Endothelial cell of umbilical vein (primary cell): ENCODE results near the gene SYNGR3. TPM values are rescaled to one million over a fixed set of nuclear protein-coding genes. Genes with fewer than 3 reads are reported as not detected.

Experiments used
- BruUV-seq: library from RNA; stranded (reverse); fragments of 400-500 nt; replicated peaks from 2 replicates; lab custom pipeline; 2021; lab: Mats Ljungman, UMichigan
- CTCF ChIA-PET: fragments of 300-600, 350-600 bp; sonication (Branson Sonifier 250); formaldehyde crosslinking; loops from one replicate; lab custom pipeline; 2021; ENCODE audit warnings: antibody characterized with exemption, inconsistent platforms; lab: Charles Lee
- POLR2A ChIA-PET: fragments of 300-600, 350-600 bp; sonication (Branson Sonifier 250); formaldehyde crosslinking; loops from one replicate; lab custom pipeline; 2021; ENCODE audit warnings: antibody characterized with exemption, inconsistent platforms; lab: Charles Lee
- DNase-seq: peaks from one replicate; pipeline ENCODE4 v3.0.0-alpha.2; 2011; ENCODE audit warnings: low read depth, low spot score
- FAIRE-seq: peaks from 2 replicates; lab custom pipeline; 2011; peaks lifted over from hg19 to GRCh38; lab: Jason Lieb, UNC
- H2AFZ ChIP-seq: 2 replicates; pipeline ENCODE4 v1.6.0; 2012; ENCODE audit warnings: low read depth, low read length, control low read depth, inconsistent platforms
- H3K27ac ChIP-seq: 2 replicates; pipeline ENCODE4 v1.5.1; 2011; ENCODE audit warnings: low read depth, mild to moderate bottlenecking, control low read depth, low read length, moderate library complexity; ENCODE audit not compliant: insufficient read depth
- H3K27me3 ChIP-seq, 2 experiments: 2 replicates each; pipeline versions ENCODE4 v1.6.0 to v1.6.1; 2011; ENCODE audit warnings: low read length in 2 of 2, mixed read lengths in 1 of 2; ENCODE audit not compliant: control insufficient read depth in 2 of 2, insufficient read depth in 2 of 2
- H3K36me3 ChIP-seq, 2 experiments: 2 replicates in 1 of 2; 3 replicates in 1 of 2; pipeline ENCODE4 v1.5.1; 2011; ENCODE audit warnings: low read length in 2 of 2, mild to moderate bottlenecking in 1 of 2, moderate library complexity in 1 of 2; ENCODE audit not compliant: control insufficient read depth in 2 of 2, insufficient read depth in 2 of 2; ENCODE audit errors: extremely low read depth in 1 of 2
- H3K4me1 ChIP-seq: 3 replicates; pipeline ENCODE4 v1.5.1; 2011; ENCODE audit warnings: mild to moderate bottlenecking, low read length; ENCODE audit not compliant: control insufficient read depth, insufficient read depth; ENCODE audit errors: extremely low read depth
- H3K4me2 ChIP-seq: 2 replicates; pipeline ENCODE4 v1.6.1; 2011; ENCODE audit warnings: low read length, control low read depth, mixed read lengths; ENCODE audit not compliant: insufficient read depth
- H3K4me3 ChIP-seq, 3 experiments: fragments of 200-600 bp in 1 of 3; sonication (generic), shearing (Covaris generic) in 1 of 3; replicated peaks in 1 of 3; 2 replicates each; pipeline ENCODE4 v1.5.1; 2011 to 2016; ENCODE audit warnings: control low read depth in 3 of 3, low read length in 3 of 3, mild to moderate bottlenecking in 2 of 3, inconsistent platforms in 1 of 3, low read depth in 1 of 3, moderate library complexity in 1 of 3; ENCODE audit not compliant: insufficient read depth in 1 of 3
- H3K79me2 ChIP-seq: 2 replicates; pipeline ENCODE4 v1.6.0; 2012; ENCODE audit warnings: low read length, inconsistent platforms; ENCODE audit not compliant: control insufficient read depth, insufficient read depth
- H3K9ac ChIP-seq: replicated peaks from 2 replicates; pipeline ENCODE3; 2011; ENCODE audit warnings: low read length, control low read depth; ENCODE audit not compliant: insufficient read depth; ENCODE audit errors: extremely low read depth
- H3K9me1 ChIP-seq: replicated peaks from 3 replicates; pipeline ENCODE4 v1.6.0; 2011; ENCODE audit warnings: mild to moderate bottlenecking, low read length; ENCODE audit not compliant: control insufficient read depth, insufficient read depth; ENCODE audit errors: extremely low read depth
- H3K9me3 ChIP-seq: replicated peaks from 2 replicates; pipeline ENCODE4 v1.5.1; 2012; ENCODE audit warnings: low read length, inconsistent platforms; ENCODE audit not compliant: control insufficient read depth, insufficient read depth
- H4K20me1 ChIP-seq: replicated peaks from 2 replicates; pipeline ENCODE3; 2011; ENCODE audit warnings: mild to moderate bottlenecking, low read length; ENCODE audit not compliant: control insufficient read depth, insufficient read depth; ENCODE audit errors: extremely low read depth
- EZH2 ChIP-seq: IDR thresholded peaks from 2 replicates; pipeline ENCODE4 v1.6.1; 2012; ENCODE audit warnings: borderline replicate concordance, low read depth, mild to moderate bottlenecking, moderate library complexity, low read length, inconsistent platforms; ENCODE audit not compliant: severe bottlenecking
- FOS ChIP-seq: IDR thresholded peaks from 2 replicates; pipeline ENCODE4 v1.6.1; 2011; ENCODE audit warnings: mild to moderate bottlenecking, low read length, moderate library complexity, borderline replicate concordance; ENCODE audit not compliant: insufficient read depth
- GATA2 ChIP-seq: IDR thresholded peaks from 2 replicates; pipeline ENCODE4 v1.7.0; 2011; ENCODE audit warnings: low read depth, mild to moderate bottlenecking, moderate library complexity, mixed read lengths, low read length; ENCODE audit not compliant: insufficient read length, insufficient read depth
- JUN ChIP-seq: IDR thresholded peaks from 2 replicates; pipeline ENCODE4 v1.6.1; 2011; ENCODE audit warnings: borderline replicate concordance, low read depth; ENCODE audit not compliant: insufficient read length, insufficient read depth
- MYC ChIP-seq: IDR thresholded peaks from one replicate; pipeline ENCODE4 v1.6.1; 2011; ENCODE audit warnings: mild to moderate bottlenecking, low read depth, low read length
- POLR2A ChIP-seq: IDR thresholded peaks from 2 replicates; pipeline ENCODE4 v1.6.1; 2012; ENCODE audit warnings: low read depth, mild to moderate bottlenecking, control low read depth, low read length
- POLR2AphosphoS5 ChIP-seq: IDR thresholded peaks from 2 replicates; pipeline ENCODE4 v1.6.1; 2012; ENCODE audit warnings: low read depth, mild to moderate bottlenecking, control low read depth, low read length, moderate library complexity; ENCODE audit not compliant: insufficient read depth
- dilution Hi-C: fragments of 300-500 bp; cut with MboI; formaldehyde crosslinking; loops from one replicate; pipeline ENCODE4 v1.15.0; 2019; ENCODE audit warnings: low sequenced_read_pairs; ENCODE audit not compliant: extremely low pct_ligation_motif_present
- intact Hi-C: fragments of 100-400 bp; cut with micrococcal nuclease; formaldehyde crosslinking; loops from one replicate; pipeline ENCODE4 v1.10.0; 2022
- polyA plus RNA-seq, 4 experiments: library from polyadenylated mRNA; depleted of rRNA in 3 of 4; stranded (reverse) in 3 of 4; unstranded in 1 of 4; fragments of >200 nt; gene quantifications; 2 replicates each; pipeline versions ENCODE4 v1.2.1 to v1.2.3, GENCODE V29; 2011 to 2012; ENCODE audit warnings: missing spikeins in 1 of 4
- total RNA-seq: library from RNA; stranded (reverse); gene quantifications from 2 replicates; pipeline ENCODE4 v1.2.3, GENCODE V29; 2021
- TF ChIP-seq, protein P1 (sequence below), 2 donors: IDR thresholded peaks; 1 replicate in 1 of 2; 2 replicates in 1 of 2; pipeline ENCODE4 v1.5.1; 2011; ENCODE audit warnings: low read length in 2 of 2, mild to moderate bottlenecking in 2 of 2, moderate library complexity in 2 of 2, control low read depth in 1 of 2, inconsistent platforms in 1 of 2, low read depth in 1 of 2; ENCODE audit not compliant: insufficient read depth in 1 of 2; ENCODE audit errors: extremely low read depth in 1 of 2
- TF ChIP-seq, protein P2 (sequence below): IDR thresholded peaks from 2 replicates; pipeline ENCODE4 v1.6.1; 2011; ENCODE audit not compliant: insufficient read depth, insufficient read length

SYNGR3 gene
- total and polyA plus RNA-seq, 2 donors (not counting 3 experiments of a cell fraction or from before 2014, with no cell fraction given), result 0.95 to 1.4 TPM

DNA sequence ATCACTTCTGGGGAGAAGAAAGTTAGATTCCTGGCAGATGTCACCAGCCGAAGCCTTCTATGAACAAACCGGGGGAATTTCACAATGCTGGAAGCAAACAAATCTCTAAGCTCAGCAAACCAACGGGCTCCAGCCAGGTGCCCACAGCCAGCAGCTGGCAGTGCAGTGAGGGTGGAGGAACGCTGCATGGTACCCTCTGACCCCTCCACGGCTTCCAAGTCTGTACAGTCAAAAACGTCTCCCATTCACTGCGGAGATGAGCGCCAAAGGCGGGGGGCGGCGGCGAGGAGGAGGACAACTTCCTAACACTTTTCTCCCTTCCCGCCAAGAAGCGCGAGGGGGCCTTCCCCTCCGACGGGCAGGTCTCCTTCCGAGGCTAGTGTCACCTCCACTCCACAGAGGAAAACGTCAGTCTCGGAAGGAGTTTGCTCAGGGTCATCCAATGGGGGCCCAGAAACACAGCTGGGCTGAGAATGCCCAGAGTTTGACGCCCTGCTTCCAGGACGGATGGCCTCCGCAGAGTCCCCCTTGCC, 18.9 kb downstream of the SYNGR3 start:
- BruUV-seq, result no TSS peak
- Histone ChIP-seq H3K27ac (peak overlapping the region; percentile 82), H3K9ac (peak overlapping the region; percentile 89), H3K36me3 (no peaks in the 10 kb centered on the region), H3K27me3 (no peaks in the 10 kb centered on the region), H3K4me2 (peak overlapping the region; percentile 92), H3K79me2 (peaks cover 60% of the 10 kb centered on the region), H2AFZ (no peak overlapping the region), H3K4me1 (peaks cover 48% of the 10 kb centered on the region), H4K20me1 (no peaks in the 10 kb centered on the region), H3K9me3 (no peaks in the 10 kb centered on the region), H3K9me1 (no peaks in the 10 kb centered on the region), H3K4me3 (peak overlapping the region; percentile 71 to 76 (median 72))
- DNase-seq (peak; percentile 36), FAIRE-seq (peak; percentile 56)
- dilution Hi-C loops, result no loop called here
- POLR2A ChIA-PET, result interaction anchor here (0.6 to 1.0 kb wide), 2 partner anchors 14 to 138 kb away, joined by 3 to 4 read pairs; no protein-coding TSS in a partner anchor
- intact Hi-C loops, result loop anchor here (1.0 to 2.0 kb wide), 2 partner anchors 44 to 147 kb away; partner anchors contain the start of genes RPS2 and TRAF7
- no peak for TF ChIP-seq POLR2AphosphoS5
- no peak for TF ChIP-seq POLR2A
- TF ChIP-seq, protein P1, sequence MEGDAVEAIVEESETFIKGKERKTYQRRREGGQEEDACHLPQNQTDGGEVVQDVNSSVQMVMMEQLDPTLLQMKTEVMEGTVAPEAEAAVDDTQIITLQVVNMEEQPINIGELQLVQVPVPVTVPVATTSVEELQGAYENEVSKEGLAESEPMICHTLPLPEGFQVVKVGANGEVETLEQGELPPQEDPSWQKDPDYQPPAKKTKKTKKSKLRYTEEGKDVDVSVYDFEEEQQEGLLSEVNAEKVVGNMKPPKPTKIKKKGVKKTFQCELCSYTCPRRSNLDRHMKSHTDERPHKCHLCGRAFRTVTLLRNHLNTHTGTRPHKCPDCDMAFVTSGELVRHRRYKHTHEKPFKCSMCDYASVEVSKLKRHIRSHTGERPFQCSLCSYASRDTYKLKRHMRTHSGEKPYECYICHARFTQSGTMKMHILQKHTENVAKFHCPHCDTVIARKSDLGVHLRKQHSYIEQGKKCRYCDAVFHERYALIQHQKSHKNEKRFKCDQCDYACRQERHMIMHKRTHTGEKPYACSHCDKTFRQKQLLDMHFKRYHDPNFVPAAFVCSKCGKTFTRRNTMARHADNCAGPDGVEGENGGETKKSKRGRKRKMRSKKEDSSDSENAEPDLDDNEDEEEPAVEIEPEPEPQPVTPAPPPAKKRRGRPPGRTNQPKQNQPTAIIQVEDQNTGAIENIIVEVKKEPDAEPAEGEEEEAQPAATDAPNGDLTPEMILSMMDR (IDR thresholded peaks at IDR 0.05; ENCODE audit: extremely low read depth in 1 of 2, insufficient read depth in 1 of 2, low read depth in 1 of 2, low read length in 2 of 2), result no peak
- TF ChIP-seq EZH2, result no peak
- no peak for TF ChIP-seq MYC
- TF ChIP-seq, protein P2, sequence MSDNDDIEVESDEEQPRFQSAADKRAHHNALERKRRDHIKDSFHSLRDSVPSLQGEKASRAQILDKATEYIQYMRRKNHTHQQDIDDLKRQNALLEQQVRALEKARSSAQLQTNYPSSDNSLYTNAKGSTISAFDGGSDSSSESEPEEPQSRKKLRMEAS, result no peak
- no peak for TF ChIP-seq JUN
- TF ChIP-seq FOS, result no peak
- TF ChIP-seq GATA2, result no peak
- CTCF ChIA-PET, result interaction anchor here (1.4 to 2.7 kb wide), 3 partner anchors 14 to 147 kb away, joined by 3 to 28 read pairs (median 10); partner anchors contain the start of gene TRAF7
